Sigmoid colon (tissue), 7 donors: ENCODE data around the gene GPC1. TPM values are rescaled to one million over a fixed set of nuclear protein-coding genes. Genes with fewer than 3 reads are reported as not detected.
A peak's percentile ranks its signal among the peaks of the same experiment; 100 is the strongest.

ENCODE experiments used
- DNase-seq: peaks from one replicate; pipeline ENCODE4 v3.0.0-alpha.2; 2019
- H3K27ac ChIP-seq, 4 donors: fragments of 200-600 bp; sonication (generic); one replicate each; pipeline ENCODE4 v1.5.1; 2016 to 2019; ENCODE audit warnings: mild to moderate bottlenecking in 1 of 4
- H3K27me3 ChIP-seq, 3 donors: fragments of 200-600 bp; sonication (generic); one replicate each; pipeline ENCODE4 v1.5.1; 2019; ENCODE audit warnings: mild to moderate bottlenecking in 1 of 3
- H3K36me3 ChIP-seq, 4 donors: fragments of 200-600 bp; sonication (generic); one replicate each; pipeline ENCODE4 v1.5.1; 2016 to 2019
- H3K4me1 ChIP-seq, 4 donors: fragments of 200-600 bp; sonication (generic); one replicate each; pipeline ENCODE4 v1.5.1; 2017 to 2019
- H3K4me3 ChIP-seq, 4 donors: fragments of 200-600 bp; sonication (generic); one replicate each; pipeline ENCODE4 v1.5.1; 2017 to 2019; ENCODE audit warnings: mild to moderate bottlenecking in 2 of 4, moderate library complexity in 1 of 4
- H3K9me3 ChIP-seq, 4 donors: fragments of 200-600 bp in 3 of 4; sonication (generic) in 3 of 4; one replicate each; pipeline versions ENCODE4 v1.5.1 to v1.6.1; 2013 to 2019
- CTCF ChIP-seq, 4 experiments: fragments of 450-650 bp in 3 of 4; fragments of 200-600 bp in 1 of 4; IDR thresholded peaks; one replicate each; pipeline ENCODE4 v1.5.1; 2016 to 2019; ENCODE audit warnings: antibody characterized with exemption in 4 of 4, mild to moderate bottlenecking in 3 of 4, moderate library complexity in 2 of 4
- EP300 ChIP-seq, 4 donors: sonication (generic); formaldehyde crosslinking; IDR thresholded peaks; one replicate each; pipeline ENCODE4 v1.6.1; 2017; ENCODE audit warnings: antibody characterized with exemption in 4 of 4
- POLR2A ChIP-seq, 2 donors: fragments of 450-650 bp; IDR thresholded peaks; one replicate each; pipeline ENCODE4 v1.6.1; 2016; ENCODE audit warnings: antibody characterized with exemption in 2 of 2, mild to moderate bottlenecking in 2 of 2, moderate library complexity in 2 of 2
- POLR2AphosphoS5 ChIP-seq, 4 donors: sonication (generic); formaldehyde crosslinking; IDR thresholded peaks; one replicate each; pipeline ENCODE4 v1.6.1; 2017; ENCODE audit warnings: antibody characterized with exemption in 4 of 4
- WGBS, 2 donors: extraction: QIAGEN DNeasy Blood & Tissue Kit; methylation state at CpG; one replicate each; pipeline ENCODE4 v1.1.7; 2013; 5-methylcytosine and 5-hydroxymethylcytosine counted together
- intact Hi-C: fragments of 100-400 bp; cut with DNase I; formaldehyde crosslinking; loops from one replicate; pipeline ENCODE4 v1.15.1; 2023
- polyA plus RNA-seq, 3 donors: library from polyadenylated mRNA; stranded (reverse); fragments of 200-250 nt; gene quantifications; one replicate each; pipeline ENCODE4 v1.2.3, GENCODE V29; 2013
- total RNA-seq, 4 donors: library from RNA; depleted of rRNA; stranded (reverse); fragments of >200 nt; gene quantifications; one replicate each; pipeline ENCODE4 v1.1.0, GENCODE V29; 2016
- donor health status: healthy with polysubstance abuse.
- donor health status: Bipolar disorder and iron deficiency.
- donor health status: healthy.

GPC1 gene
- total and polyA plus RNA-seq, 7 donors = 3.0 to 30.7 (median 15.8) TPM

- no peaks in the 10 kb centered on the region for H3K4me1 ChIP-seq
- peak; percentile 17 for DNase-seq
- no peaks in the 10 kb centered on the region for H3K9me3 ChIP-seq
- intact Hi-C loops = no loop called here
- no peak for TF ChIP-seq CTCF (IDR thresholded peaks at IDR 0.05)
- no peak for TF ChIP-seq POLR2AphosphoS5 (IDR thresholded peaks at IDR 0.05)
- TF ChIP-seq EP300 (IDR thresholded peaks at IDR 0.05) = no peak
- no peak for TF ChIP-seq POLR2A (IDR thresholded peaks at IDR 0.05)
- H3K4me3 ChIP-seq = no peak overlapping the region
- no peak overlapping the region for H3K27ac ChIP-seq
- no peaks in the 10 kb centered on the region for H3K36me3 ChIP-seq
- no peaks in the 10 kb centered on the region for H3K27me3 ChIP-seq
- 86 to 93% methylated on average over 8 of the region's 8 CpGs for WGBS, 2 donors
Observed at GRCh38 chr2:240395448-240395847, 40.0 kb upstream of the GPC1 start.

- Histone ChIP-seq H3K36me3 (no peaks in the 10 kb centered on the region), H3K4me1 (no peaks in the 10 kb centered on the region), H3K9me3 (no peaks in the 10 kb centered on the region), H3K4me3 (no peak overlapping the region), H3K27ac (no peak overlapping the region), H3K27me3 (no peaks in the 10 kb centered on the region)
- TF ChIP-seq CTCF (IDR thresholded peaks at IDR 0.05) (no peak), POLR2AphosphoS5 (IDR thresholded peaks at IDR 0.05) (no peak), EP300 (IDR thresholded peaks at IDR 0.05) (no peak), POLR2A (IDR thresholded peaks at IDR 0.05) (no peak)
- peak; percentile 60 for DNase-seq
- WGBS, 2 donors = 71 to 86% methylated on average over 10 of the region's 10 CpGs
- intact Hi-C loops = no loop called here
Observed at GRCh38 chr2:240395896-240396622, 39.4 kb upstream of the GPC1 start.

GRCh38 chr2:240396623-240397541 is 38.6 kb upstream of the GPC1 start:
- Histone ChIP-seq H3K36me3 (no peaks in the 10 kb centered on the region), H3K27me3 (no peaks in the 10 kb centered on the region), H3K4me3 (no peak overlapping the region), H3K27ac (no peak overlapping the region), H3K9me3 (no peaks in the 10 kb centered on the region), H3K4me1 (no peaks in the 10 kb centered on the region)
- intact Hi-C loops = no loop called here
- WGBS, 2 donors = 75 to 87% methylated on average over 12 of the region's 12 CpGs
- TF ChIP-seq EP300 (IDR thresholded peaks at IDR 0.05) (no peak), POLR2AphosphoS5 (IDR thresholded peaks at IDR 0.05) (no peak), POLR2A (IDR thresholded peaks at IDR 0.05) (no peak), CTCF (IDR thresholded peaks at IDR 0.05) (no peak)
- DNase-seq = peak; percentile 52

DNA sequence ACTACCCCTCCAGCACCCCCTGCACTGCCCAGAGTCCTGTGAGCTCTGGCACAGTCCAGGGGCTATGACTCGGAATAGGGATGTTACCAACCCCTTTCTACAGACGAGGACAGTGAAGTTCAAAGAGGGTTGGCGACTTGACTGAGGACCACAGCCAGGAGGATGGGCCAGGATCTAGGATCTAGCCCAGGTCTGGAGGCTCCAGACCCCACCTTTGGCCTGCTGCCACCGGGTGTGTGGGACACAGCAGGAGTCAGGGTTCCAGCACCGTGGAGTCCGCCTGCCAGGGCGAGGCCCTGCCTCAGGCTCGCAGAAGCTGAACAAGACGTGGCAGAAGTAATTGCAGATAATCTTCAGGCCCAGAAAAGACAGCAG is 37.9 kb upstream of the GPC1 start:
- H3K9me3 ChIP-seq = no peaks in the 10 kb centered on the region
- 58 to 81% methylated on average over 9 of the region's 9 CpGs for WGBS, 2 donors

More for the DNA sequence above, 37.9 kb upstream of the GPC1 start:
- Histone ChIP-seq H3K4me3 (no peak overlapping the region), H3K36me3 (no peaks in the 10 kb centered on the region), H3K27me3 (no peaks in the 10 kb centered on the region), H3K27ac (no peak overlapping the region), H3K4me1 (no peaks in the 10 kb centered on the region)
- DNase-seq = peak; percentile 58
- intact Hi-C loops = no loop called here
- TF ChIP-seq POLR2AphosphoS5 (IDR thresholded peaks at IDR 0.05) (no peak), CTCF (IDR thresholded peaks at IDR 0.05) (no peak), EP300 (IDR thresholded peaks at IDR 0.05) (no peak), POLR2A (IDR thresholded peaks at IDR 0.05) (no peak)
